ENCODE measurements around the gene ABR. TPM values are rescaled to one million over a fixed set of nuclear protein-coding genes. Genes with fewer than 3 reads are reported as not detected.

ABR gene
- total and polyA plus RNA-seq, 2 of the 13 experiments (the other 11 are each of a cell fraction or from before 2014, with no cell fraction given) = 12.4 to 40.4 TPM

GRCh38 chr17:1165836-1166235, 13.9 kb downstream of the ABR start:
- TF ChIP-seq ZNF790 (CRISPR knock-in tag; IDR thresholded peaks at IDR 0.05; ENCODE audit: borderline replicate concordance) (no peak), ZBTB2 (CRISPR knock-in tag; IDR thresholded peaks at IDR 0.05; ENCODE audit: low read depth) (no peak), ZNF777 (CRISPR knock-in tag; IDR thresholded peaks at IDR 0.05) (no peak), HDAC1 (CRISPR knock-in tag; IDR thresholded peaks at IDR 0.05) (no peak), ZNF879 (CRISPR knock-in tag; IDR thresholded peaks at IDR 0.05) (no peak), ZNF121 (CRISPR knock-in tag; IDR thresholded peaks at IDR 0.05) (no peak), HNF4A (CRISPR knock-in tag; IDR thresholded peaks at IDR 0.05) (no peak)
- TF ChIP-seq, protein P1, sequence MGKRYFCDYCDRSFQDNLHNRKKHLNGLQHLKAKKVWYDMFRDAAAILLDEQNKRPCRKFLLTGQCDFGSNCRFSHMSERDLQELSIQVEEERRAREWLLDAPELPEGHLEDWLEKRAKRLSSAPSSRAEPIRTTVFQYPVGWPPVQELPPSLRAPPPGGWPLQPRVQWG (CRISPR knock-in tag; IDR thresholded peaks at IDR 0.05; ENCODE audit: borderline replicate concordance, low read depth) = no peak
- Histone ChIP-seq H4K20me1 (ENCODE audit: insufficient read depth, low read length) (no peaks in the 10 kb centered on the region), H3K9ac (ENCODE audit: insufficient read depth, low read depth, low read length) (no peak overlapping the region), H3K27ac (ENCODE audit: extremely low read length, insufficient read depth, low read length) (no peak overlapping the region), H3K9me3 (ENCODE audit: low read length) (no peaks in the 10 kb centered on the region), H3K4me3 (replicated peaks in 1 of 3; ENCODE audit: insufficient read depth in 1 of 3, low read depth in 2 of 3, low read length in 3 of 3) (no peak overlapping the region), H3K4me1 (ENCODE audit: insufficient read depth, low read length) (no peaks in the 10 kb centered on the region), H2AFZ (ENCODE audit: low read length) (no peak overlapping the region), H3K4me2 (ENCODE audit: low read depth, low read length) (no peak overlapping the region), H3K36me3 (replicated peaks in 1 of 2; ENCODE audit: control insufficient read depth in 1 of 2, insufficient read depth in 2 of 2, low read length in 2 of 2) (no peaks in the 10 kb centered on the region), H3K27me3 (ENCODE audit: control insufficient read depth in 1 of 2, insufficient read depth in 2 of 2, low read length in 2 of 2) (peaks cover 18 to 75% of the 10 kb centered on the region in 2 experiments), H3K79me2 (ENCODE audit: insufficient read depth, low read length) (no peaks in the 10 kb centered on the region)
- intact Hi-C loops (cut with micrococcal nuclease; ENCODE audit: unreplicated experiment) = no loop called here
- CTCF ChIA-PET (ENCODE audit: low intra/inter-chr PET ratio, low total read pairs) = no interaction called here
- FAIRE-seq = no peak
- no peak; the same call in 2 of the 3 replicates for ATAC-seq
- in situ Hi-C loops (cut with HindIII; ENCODE audit: extremely low pct_ligation_motif_present, low pct_unique_long_range_greater_than_20kb) = no loop called here
- POLR2A ChIA-PET = no interaction called here
- BruUV-seq (replicated peaks) = no TSS peak
- 62% methylated on average over 16 of the region's 19 CpGs for WGBS (ENCODE audit: low lambda C conversion rate)
- DNase-seq (ENCODE audit: low spot score) = no peak
